Epithelial cell of esophagus (primary cell): ENCODE results near the gene RTEL1.
"Not testable (repeated sequence)": the region's sequence is repeated elsewhere in the genome, so short reads cannot be mapped to it uniquely, and the experiment has no call there.

ENCODE experiments used
- DNase-seq: peaks from one replicate; pipeline ENCODE4 v3.0.0; 2010; ENCODE audit warnings: low read depth
- H3K4me3 ChIP-seq: 2 replicates; pipeline ENCODE4 v1.5.1; 2011; ENCODE audit warnings: mild to moderate bottlenecking, low read length, control low read depth
- CTCF ChIP-seq: IDR thresholded peaks from 2 replicates; pipeline ENCODE4 v1.5.1; 2011; ENCODE audit warnings: low read depth, mild to moderate bottlenecking, low read length, control low read depth, inconsistent platforms; ENCODE audit not compliant: insufficient read depth; ENCODE audit errors: missing control alignments

The RTEL1 gene

GRCh38 chr20:63708301-63709148, 50.4 kb downstream of the RTEL1 start:
- DNase-seq = peak; percentile 35

GRCh38 chr20:63709149-63709527, 51.0 kb downstream of the RTEL1 start:
- DNase-seq = no peak
- H3K4me3 ChIP-seq = peak overlapping the region; percentile 74
- no peak for TF ChIP-seq CTCF

More at GRCh38 chr20:63708301-63709148, 50.4 kb downstream of the RTEL1 start:
- H3K4me3 ChIP-seq = peak overlapping the region; percentile 74
- no peak for TF ChIP-seq CTCF

GRCh38 chr20:63711085-63711645, 53.1 kb downstream of the RTEL1 start:
- TF ChIP-seq CTCF = no peak
- H3K4me3 ChIP-seq = no peak overlapping the region

GRCh38 chr20:63712191-63712590, 54.1 kb downstream of the RTEL1 start:
- TF ChIP-seq CTCF = no peak

More at GRCh38 chr20:63711085-63711645, 53.1 kb downstream of the RTEL1 start:
- DNase-seq = no peak

GRCh38 chr20:63714858-63715257, 56.7 kb downstream of the RTEL1 start:
- TF ChIP-seq CTCF = no peak
- H3K4me3 ChIP-seq = no peak overlapping the region
- DNase-seq = no peak

More at GRCh38 chr20:63712191-63712590, 54.1 kb downstream of the RTEL1 start:
- H3K4me3 ChIP-seq = no peak overlapping the region
- no peak for DNase-seq

- no peak for TF ChIP-seq CTCF
- no peak for DNase-seq
- H3K4me3 ChIP-seq = no peak overlapping the region
Observed at GRCh38 chr20:63718996-63719395, 60.9 kb downstream of the RTEL1 start.

GRCh38 chr20:63722967-63723622, 65.0 kb downstream of the RTEL1 start:
- not testable (repeated sequence) for DNase-seq, H3K4me3 ChIP-seq

- DNase-seq, H3K4me3 ChIP-seq: not testable (repeated sequence)
Observed at GRCh38 chr20:63730189-63730733, 72.1 kb downstream of the RTEL1 start.
